OCI-LY7 (cell line): ENCODE results near the gene DOK4. TPM values are rescaled to one million over a fixed set of nuclear protein-coding genes. Genes with fewer than 3 reads are reported as not detected.

Experiments
- BruUV-seq: library from RNA; stranded (reverse); fragments of 400-500 nt; replicated peaks from 2 replicates; lab custom pipeline; 2021; lab: Mats Ljungman, UMichigan
- CTCF ChIA-PET: fragments of 300-600 bp; sonication (Branson Sonifier 250); formaldehyde crosslinking; loops from one replicate; lab custom pipeline; 2022; ENCODE audit warnings: antibody characterized with exemption; ENCODE audit not compliant: unreplicated experiment; lab: Charles Lee
- POLR2A ChIA-PET: fragments of 300-600 bp; sonication (Branson Sonifier 250); formaldehyde crosslinking; loops from one replicate; lab custom pipeline; 2022; ENCODE audit warnings: antibody characterized with exemption; lab: Charles Lee
- DNase-seq: peaks from one replicate; pipeline ENCODE4 v3.0.0-alpha.2; 2015; ENCODE audit warnings: low spot score
- H2AFZ ChIP-seq: fragments of 200-600 bp; sonication (generic), shearing (Covaris generic); 2 replicates; pipeline ENCODE4 v1.6.1; 2014; ENCODE audit warnings: mild to moderate bottlenecking, antibody characterized with exemption, low read length, moderate library complexity
- H3K27ac ChIP-seq: fragments of 200-600 bp; sonication (generic); 2 replicates; pipeline ENCODE4 v1.5.1; 2014; ENCODE audit warnings: mixed run types, low read depth, mild to moderate bottlenecking, moderate library complexity, low read length, inconsistent platforms; ENCODE audit not compliant: poor library complexity, severe bottlenecking
- H3K36me3 ChIP-seq: fragments of 200-600 bp; sonication (generic); 2 replicates; pipeline ENCODE4 v1.6.1; 2014; ENCODE audit warnings: mild to moderate bottlenecking, antibody characterized with exemption, low read length, moderate library complexity, mixed read lengths; ENCODE audit not compliant: insufficient read depth
- H3K4me1 ChIP-seq: fragments of 200-600 bp; sonication (generic); 2 replicates; pipeline ENCODE4 v1.5.1; 2014; ENCODE audit warnings: mild to moderate bottlenecking, low read length; ENCODE audit not compliant: insufficient read depth, poor library complexity, severe bottlenecking
- H3K4me2 ChIP-seq: fragments of 200-600 bp; sonication (generic); 2 replicates; pipeline ENCODE4 v1.6.1; 2014; ENCODE audit warnings: mild to moderate bottlenecking, low read length
- H3K4me3 ChIP-seq: fragments of 200-600 bp; sonication (generic); 2 replicates; pipeline ENCODE4 v1.5.1; 2014; ENCODE audit warnings: mild to moderate bottlenecking, low read depth, low read length; ENCODE audit not compliant: poor library complexity, severe bottlenecking
- H3K79me2 ChIP-seq: fragments of 200-600 bp; sonication (generic); 2 replicates; pipeline ENCODE4 v1.6.1; 2016; ENCODE audit warnings: low read depth, mild to moderate bottlenecking, low read length, moderate library complexity, mixed read lengths; ENCODE audit not compliant: insufficient read depth
- H3K9me2 ChIP-seq: fragments of 200-600 bp; sonication (generic); 2 replicates; pipeline ENCODE4 v1.6.1; 2016; ENCODE audit warnings: mild to moderate bottlenecking, low read length, mixed read lengths; ENCODE audit not compliant: insufficient read depth
- H3K9me3 ChIP-seq: fragments of 200-600 bp; sonication (generic); 2 replicates; pipeline ENCODE4 v1.6.1; 2014; ENCODE audit warnings: mild to moderate bottlenecking, mixed run types, low read length, mixed read lengths
- H4K20me1 ChIP-seq: fragments of 200-600 bp; sonication (generic); 2 replicates; pipeline ENCODE4 v1.6.1; 2014; ENCODE audit warnings: mild to moderate bottlenecking, antibody characterized with exemption, low read length, moderate library complexity, mixed read lengths; ENCODE audit not compliant: insufficient read depth
- CTCF ChIP-seq: fragments of 200-600 bp; sonication (generic); conservative IDR thresholded peaks from 2 replicates; pipeline ENCODE4 v1.5.1; 2014; ENCODE audit warnings: mild to moderate bottlenecking, antibody characterized with exemption, low read length, moderate library complexity, mixed read lengths
- EZH2phosphoT487 ChIP-seq: fragments of 200-600 bp; sonication (generic); IDR thresholded peaks from 2 replicates; pipeline ENCODE4 v1.6.1; 2018; ENCODE audit warnings: low read depth, borderline replicate concordance, mild to moderate bottlenecking, mixed run types, antibody characterized with exemption, low read length, moderate library complexity, mixed read lengths
- intact Hi-C: fragments of 100-400 bp; cut with micrococcal nuclease; formaldehyde crosslinking; loops from one replicate; pipeline ENCODE4 v1.10.0; 2022; ENCODE audit not compliant: unreplicated experiment
- total RNA-seq, 2 experiments: library from RNA; depleted of rRNA in 1 of 2; stranded (reverse); fragments of >200 nt in 1 of 2; shearing (Covaris generic) in 1 of 2; gene quantifications; 2 replicates each; pipeline ENCODE4 v1.2.3, GENCODE V29; 2014 to 2022

The DOK4 gene
- total RNA-seq, 2 experiments from 2014 or later, result 0.09 to 1.0 TPM

DNA sequence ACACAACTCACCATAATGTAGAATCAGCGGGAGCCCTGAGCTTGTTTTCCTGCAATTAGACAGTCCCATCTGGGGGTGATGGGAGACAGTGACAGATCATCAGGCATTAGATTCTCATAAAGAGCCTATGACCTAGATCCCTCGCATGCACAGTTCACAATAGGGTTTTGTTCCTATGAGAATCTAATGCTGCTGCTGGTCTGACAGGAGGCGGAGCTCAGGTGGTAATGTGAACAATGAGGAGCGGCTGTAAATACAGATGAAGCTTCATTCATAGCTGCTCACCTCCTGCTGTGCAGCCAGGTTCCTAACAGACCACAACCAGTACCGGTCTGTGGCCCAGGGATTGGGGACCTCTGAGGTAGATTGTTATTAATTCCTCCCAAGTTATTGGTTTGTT, 2.9 kb upstream of the DOK4 start:
- Histone ChIP-seq H3K4me1 (peaks cover 9% of the 10 kb centered on the region), H2AFZ (no peak overlapping the region), H3K4me2 (no peak overlapping the region), H3K9me3 (no peaks in the 10 kb centered on the region), H3K9me2 (no peaks in the 10 kb centered on the region), H4K20me1 (no peaks in the 10 kb centered on the region), H3K79me2 (no peaks in the 10 kb centered on the region), H3K27ac (no peak overlapping the region), H3K4me3 (no peak overlapping the region), H3K36me3 (no peaks in the 10 kb centered on the region)
- no peak for TF ChIP-seq CTCF
- no peak for TF ChIP-seq EZH2phosphoT487
- no TSS peak for BruUV-seq
- intact Hi-C loops, result no loop called here
- ChIA-PET POLR2A (no interaction called here), CTCF (no interaction called here)
- DNase-seq, result no peak

- no peak for TF ChIP-seq CTCF
- TF ChIP-seq EZH2phosphoT487, result no peak
- H3K9me2 ChIP-seq, result no peaks in the 10 kb centered on the region
- H3K27ac ChIP-seq, result no peak overlapping the region
- intact Hi-C loops, result loop anchor here (1.0 kb wide), 1 partner anchor 50 kb away; no protein-coding TSS in a partner anchor
- no peaks in the 10 kb centered on the region for H3K36me3 ChIP-seq
- BruUV-seq, result no TSS peak
- no peak for DNase-seq
- H3K4me2 ChIP-seq, result peak overlapping the region; percentile 41; the same call in 1 of the 2 replicates
- H2AFZ ChIP-seq, result no peak overlapping the region
- H3K4me1 ChIP-seq, result peaks cover 5% of the 10 kb centered on the region
- CTCF ChIA-PET, result interaction anchor here (0.7 kb wide), 1 partner anchor 57 kb away, joined by 4 read pairs; no protein-coding TSS in a partner anchor
- POLR2A ChIA-PET, result interaction anchor here (1.0 kb wide), 1 partner anchor 67 kb away, joined by 3 read pairs; no protein-coding TSS in a partner anchor
- no peaks in the 10 kb centered on the region for H3K79me2 ChIP-seq
- H4K20me1 ChIP-seq, result no peaks in the 10 kb centered on the region
- H3K4me3 ChIP-seq, result no peak overlapping the region
- no peaks in the 10 kb centered on the region for H3K9me3 ChIP-seq
Measured at GRCh38 chr16:57486858-57487834, 853 bp upstream of the DOK4 start.
